HepG2 (cell line): ENCODE results near the gene CDC34. TPM values are rescaled to one million over a fixed set of nuclear protein-coding genes. Genes with fewer than 3 reads are reported as not detected.

Source experiments
- AKAP8 ChIP-seq: sonication (generic); formaldehyde crosslinking; IDR thresholded peaks from 2 replicates; pipeline ENCODE4 v1.5.1; 2020; ENCODE audit warnings: mild to moderate bottlenecking, missing genetic modification reagents
- HDAC1 ChIP-seq: sonication (generic); formaldehyde crosslinking; IDR thresholded peaks from 2 replicates; pipeline ENCODE4 v1.5.1; 2020; ENCODE audit warnings: mild to moderate bottlenecking, missing genetic modification reagents
- HDAC6 ChIP-seq: fragments of 200-600 bp; sonication (generic); IDR thresholded peaks from 2 replicates; pipeline ENCODE4 v1.7.0; 2017; ENCODE audit warnings: mild to moderate bottlenecking, antibody characterized with exemption, low read length, low read depth
- NFYB ChIP-seq: sonication (generic); formaldehyde crosslinking; IDR thresholded peaks from 2 replicates; pipeline ENCODE4 v1.4.0; 2020; ENCODE audit warnings: missing genetic modification reagents
- ONECUT2 ChIP-seq: sonication (generic); formaldehyde crosslinking; IDR thresholded peaks from 2 replicates; pipeline ENCODE4 v1.4.0; 2020; ENCODE audit warnings: missing genetic modification reagents
- RAD51 ChIP-seq: fragments of 450-650 bp; IDR thresholded peaks from 2 replicates; pipeline ENCODE4 v1.6.1; 2016; ENCODE audit warnings: borderline replicate concordance
- RFX5 ChIP-seq: IDR thresholded peaks from 2 replicates; pipeline ENCODE4 v1.6.1; 2011; ENCODE audit warnings: low read depth, low read length, improper control_type of control experiment
- TCF12 ChIP-seq, 2 experiments: fragments of 450-650 bp in 1 of 2; sonication (generic) in 1 of 2; formaldehyde crosslinking in 1 of 2; IDR thresholded peaks; 2 replicates each; pipeline versions ENCODE4 v1.6.1 to v1.8.0; 2017 to 2022; ENCODE audit warnings: antibody characterized with exemption in 1 of 2, mild to moderate bottlenecking in 1 of 2, missing genetic modification reagents in 1 of 2, moderate library complexity in 1 of 2
- YEATS2 ChIP-seq: sonication (generic); formaldehyde crosslinking; IDR thresholded peaks from 2 replicates; pipeline ENCODE4 v1.4.0; 2020; ENCODE audit warnings: missing genetic modification reagents, borderline replicate concordance
- ZBTB21 ChIP-seq: sonication (generic); formaldehyde crosslinking; IDR thresholded peaks from 2 replicates; pipeline ENCODE4 v1.4.0; 2020; ENCODE audit warnings: missing genetic modification reagents
- ZMYM4 ChIP-seq: sonication (generic); formaldehyde crosslinking; IDR thresholded peaks from 2 replicates; pipeline ENCODE4 v1.8.1; 2023; ENCODE audit warnings: mild to moderate bottlenecking, missing genetic modification reagents
- ZNF10 ChIP-seq: sonication (generic); formaldehyde crosslinking; IDR thresholded peaks from 2 replicates; pipeline ENCODE4 v1.4.0; 2020; ENCODE audit warnings: mild to moderate bottlenecking, low read depth, missing genetic modification reagents, borderline replicate concordance
- ZNF224 ChIP-seq: sonication (generic); formaldehyde crosslinking; IDR thresholded peaks from 2 replicates; pipeline ENCODE4 v1.5.0; 2020; ENCODE audit warnings: mild to moderate bottlenecking, missing genetic modification reagents
- ZNF614 ChIP-seq: IDR thresholded peaks from 2 replicates; pipeline ENCODE4 v1.6.1; 2018; ENCODE audit warnings: missing biosample characterization, missing genetic modification reagents, inconsistent platforms, borderline replicate concordance
- polyA plus RNA-seq, 8 experiments: library from polyadenylated mRNA; depleted of rRNA in 3 of 8; stranded (reverse) in 7 of 8; unstranded in 1 of 8; fragments of >200 nt; fragmentation: Illumina TruSeq in 4 of 8; extraction: Trizol in 4 of 8; gene quantifications; 2 replicates each; pipeline versions ENCODE4 v1.2.1 to v1.2.3, GENCODE V29; 2011 to 2016; ENCODE audit warnings: low read depth in 4 of 8, missing spikeins in 1 of 8, mixed read lengths in 1 of 8; ENCODE audit not compliant: insufficient read depth in 1 of 8
- total RNA-seq, 5 experiments: library from RNA; depleted of rRNA; stranded (reverse); fragments of >200 nt; fragmentation: Illumina TruSeq; extraction: Trizol; gene quantifications; 2 replicates each; pipeline ENCODE4 v1.2.3, GENCODE V29; 2016; ENCODE audit warnings: low read depth in 1 of 5
- TF ChIP-seq, protein P1 (sequence below): sonication (generic); formaldehyde crosslinking; conservative IDR thresholded peaks from 2 replicates; pipeline ENCODE4 v1.8.0; 2022; ENCODE audit warnings: missing genetic modification reagents
- TF ChIP-seq, protein P2 (sequence below): sonication (generic); formaldehyde crosslinking; IDR thresholded peaks from 2 replicates; pipeline ENCODE4 v1.8.1; 2023; ENCODE audit warnings: missing genetic modification reagents, inconsistent platforms, borderline replicate concordance
- TF ChIP-seq, protein P3 (sequence below): sonication (generic); formaldehyde crosslinking; IDR thresholded peaks from 2 replicates; pipeline ENCODE4 v1.4.0; 2020; ENCODE audit warnings: missing genetic modification reagents, borderline replicate concordance
- TF ChIP-seq, protein P4 (sequence below): sonication (generic); formaldehyde crosslinking; IDR thresholded peaks from 2 replicates; pipeline ENCODE4 v1.4.0; 2020; ENCODE audit warnings: mild to moderate bottlenecking, missing genetic modification reagents
- TF ChIP-seq, protein P5 (sequence below): sonication (generic); formaldehyde crosslinking; IDR thresholded peaks from 2 replicates; pipeline ENCODE4 v1.4.0; 2020; ENCODE audit warnings: mild to moderate bottlenecking, missing genetic modification reagents
- TF ChIP-seq, protein P6 (sequence below): sonication (generic); formaldehyde crosslinking; IDR thresholded peaks from 2 replicates; pipeline ENCODE4 v1.4.0; 2020; ENCODE audit warnings: mild to moderate bottlenecking, missing genetic modification reagents, borderline replicate concordance

The CDC34 gene
- total and polyA plus RNA-seq, 2 of the 13 experiments (the other 11 are each of a cell fraction or from before 2014, with no cell fraction given), result 138 to 150 TPM

DNA sequence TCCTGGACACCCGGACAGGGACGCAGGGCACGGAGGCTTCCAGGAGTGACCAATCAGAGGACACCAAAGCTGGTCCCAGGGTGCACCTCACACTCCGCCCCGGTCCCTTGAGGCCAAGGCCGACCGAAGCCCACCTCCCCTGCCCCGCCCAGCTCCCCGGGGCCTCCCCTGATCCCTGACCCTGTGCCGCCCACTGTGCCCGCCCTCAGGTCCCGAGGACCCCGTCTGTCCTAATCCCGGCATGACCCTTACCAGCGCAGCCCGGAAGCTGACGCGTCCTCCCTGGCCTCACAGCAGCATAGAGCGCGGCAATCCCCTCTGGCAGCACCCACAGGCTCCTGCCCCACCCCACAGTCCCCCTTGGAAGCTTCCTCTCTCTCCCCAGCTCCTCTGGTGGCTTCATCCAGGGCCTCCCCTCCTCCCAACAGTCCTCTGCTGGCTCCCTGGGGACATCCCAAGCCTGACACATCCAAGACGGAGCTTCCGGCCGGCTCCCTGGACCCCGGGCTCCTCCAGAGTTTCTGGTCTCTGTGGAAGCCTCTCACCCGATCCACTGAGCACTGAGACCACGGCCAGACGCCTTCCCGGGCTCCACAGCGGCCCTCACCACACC is 7.4 kb upstream of the CDC34 start (continued):
- TF ChIP-seq, protein P1, sequence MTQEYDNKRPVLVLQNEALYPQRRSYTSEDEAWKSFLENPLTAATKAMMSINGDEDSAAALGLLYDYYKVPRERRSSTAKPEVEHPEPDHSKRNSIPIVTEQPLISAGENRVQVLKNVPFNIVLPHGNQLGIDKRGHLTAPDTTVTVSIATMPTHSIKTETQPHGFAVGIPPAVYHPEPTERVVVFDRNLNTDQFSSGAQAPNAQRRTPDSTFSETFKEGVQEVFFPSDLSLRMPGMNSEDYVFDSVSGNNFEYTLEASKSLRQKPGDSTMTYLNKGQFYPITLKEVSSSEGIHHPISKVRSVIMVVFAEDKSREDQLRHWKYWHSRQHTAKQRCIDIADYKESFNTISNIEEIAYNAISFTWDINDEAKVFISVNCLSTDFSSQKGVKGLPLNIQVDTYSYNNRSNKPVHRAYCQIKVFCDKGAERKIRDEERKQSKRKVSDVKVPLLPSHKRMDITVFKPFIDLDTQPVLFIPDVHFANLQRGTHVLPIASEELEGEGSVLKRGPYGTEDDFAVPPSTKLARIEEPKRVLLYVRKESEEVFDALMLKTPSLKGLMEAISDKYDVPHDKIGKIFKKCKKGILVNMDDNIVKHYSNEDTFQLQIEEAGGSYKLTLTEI, result no peak
- TF ChIP-seq, protein P2, sequence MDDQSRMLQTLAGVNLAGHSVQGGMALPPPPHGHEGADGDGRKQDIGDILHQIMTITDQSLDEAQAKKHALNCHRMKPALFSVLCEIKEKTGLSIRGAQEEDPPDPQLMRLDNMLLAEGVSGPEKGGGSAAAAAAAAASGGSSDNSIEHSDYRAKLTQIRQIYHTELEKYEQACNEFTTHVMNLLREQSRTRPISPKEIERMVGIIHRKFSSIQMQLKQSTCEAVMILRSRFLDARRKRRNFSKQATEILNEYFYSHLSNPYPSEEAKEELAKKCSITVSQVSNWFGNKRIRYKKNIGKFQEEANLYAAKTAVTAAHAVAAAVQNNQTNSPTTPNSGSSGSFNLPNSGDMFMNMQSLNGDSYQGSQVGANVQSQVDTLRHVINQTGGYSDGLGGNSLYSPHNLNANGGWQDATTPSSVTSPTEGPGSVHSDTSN, result no peak
- TF ChIP-seq, protein P3, sequence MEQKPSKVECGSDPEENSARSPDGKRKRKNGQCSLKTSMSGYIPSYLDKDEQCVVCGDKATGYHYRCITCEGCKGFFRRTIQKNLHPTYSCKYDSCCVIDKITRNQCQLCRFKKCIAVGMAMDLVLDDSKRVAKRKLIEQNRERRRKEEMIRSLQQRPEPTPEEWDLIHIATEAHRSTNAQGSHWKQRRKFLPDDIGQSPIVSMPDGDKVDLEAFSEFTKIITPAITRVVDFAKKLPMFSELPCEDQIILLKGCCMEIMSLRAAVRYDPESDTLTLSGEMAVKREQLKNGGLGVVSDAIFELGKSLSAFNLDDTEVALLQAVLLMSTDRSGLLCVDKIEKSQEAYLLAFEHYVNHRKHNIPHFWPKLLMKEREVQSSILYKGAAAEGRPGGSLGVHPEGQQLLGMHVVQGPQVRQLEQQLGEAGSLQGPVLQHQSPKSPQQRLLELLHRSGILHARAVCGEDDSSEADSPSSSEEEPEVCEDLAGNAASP, result peak; percentile 99
- TF ChIP-seq ZNF224 (no peak), AKAP8 (CRISPR knock-in tag) (peak; percentile 94), YEATS2 (CRISPR knock-in tag) (no peak), RAD51 (no peak), ZMYM4 (peak; percentile 81; the same call in 1 of the 2 replicates), TCF12 (IDR thresholded peaks at IDR 0.05) (no peak), TCF12 (CRISPR knock-in tag; IDR thresholded peaks at IDR 0.05) (peak; percentile 90), RFX5 (no peak), ONECUT2 (CRISPR knock-in tag) (no peak), ZBTB21 (CRISPR knock-in tag) (no peak), HDAC6 (no peak), ZNF10 (no peak), HDAC1 (CRISPR knock-in tag) (peak; percentile 89), NFYB (peak; percentile 47), ZNF614 (no peak)
- TF ChIP-seq, protein P4, sequence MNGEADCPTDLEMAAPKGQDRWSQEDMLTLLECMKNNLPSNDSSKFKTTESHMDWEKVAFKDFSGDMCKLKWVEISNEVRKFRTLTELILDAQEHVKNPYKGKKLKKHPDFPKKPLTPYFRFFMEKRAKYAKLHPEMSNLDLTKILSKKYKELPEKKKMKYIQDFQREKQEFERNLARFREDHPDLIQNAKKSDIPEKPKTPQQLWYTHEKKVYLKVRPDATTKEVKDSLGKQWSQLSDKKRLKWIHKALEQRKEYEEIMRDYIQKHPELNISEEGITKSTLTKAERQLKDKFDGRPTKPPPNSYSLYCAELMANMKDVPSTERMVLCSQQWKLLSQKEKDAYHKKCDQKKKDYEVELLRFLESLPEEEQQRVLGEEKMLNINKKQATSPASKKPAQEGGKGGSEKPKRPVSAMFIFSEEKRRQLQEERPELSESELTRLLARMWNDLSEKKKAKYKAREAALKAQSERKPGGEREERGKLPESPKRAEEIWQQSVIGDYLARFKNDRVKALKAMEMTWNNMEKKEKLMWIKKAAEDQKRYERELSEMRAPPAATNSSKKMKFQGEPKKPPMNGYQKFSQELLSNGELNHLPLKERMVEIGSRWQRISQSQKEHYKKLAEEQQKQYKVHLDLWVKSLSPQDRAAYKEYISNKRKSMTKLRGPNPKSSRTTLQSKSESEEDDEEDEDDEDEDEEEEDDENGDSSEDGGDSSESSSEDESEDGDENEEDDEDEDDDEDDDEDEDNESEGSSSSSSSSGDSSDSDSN (CRISPR knock-in tag), result peak; percentile 73; the same call in 1 of the 2 replicates
- TF ChIP-seq, protein P5, sequence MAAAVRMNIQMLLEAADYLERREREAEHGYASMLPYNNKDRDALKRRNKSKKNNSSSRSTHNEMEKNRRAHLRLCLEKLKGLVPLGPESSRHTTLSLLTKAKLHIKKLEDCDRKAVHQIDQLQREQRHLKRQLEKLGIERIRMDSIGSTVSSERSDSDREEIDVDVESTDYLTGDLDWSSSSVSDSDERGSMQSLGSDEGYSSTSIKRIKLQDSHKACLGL (CRISPR knock-in tag), result peak; percentile 57; the same call in 1 of the 2 replicates
- TF ChIP-seq, protein P6, sequence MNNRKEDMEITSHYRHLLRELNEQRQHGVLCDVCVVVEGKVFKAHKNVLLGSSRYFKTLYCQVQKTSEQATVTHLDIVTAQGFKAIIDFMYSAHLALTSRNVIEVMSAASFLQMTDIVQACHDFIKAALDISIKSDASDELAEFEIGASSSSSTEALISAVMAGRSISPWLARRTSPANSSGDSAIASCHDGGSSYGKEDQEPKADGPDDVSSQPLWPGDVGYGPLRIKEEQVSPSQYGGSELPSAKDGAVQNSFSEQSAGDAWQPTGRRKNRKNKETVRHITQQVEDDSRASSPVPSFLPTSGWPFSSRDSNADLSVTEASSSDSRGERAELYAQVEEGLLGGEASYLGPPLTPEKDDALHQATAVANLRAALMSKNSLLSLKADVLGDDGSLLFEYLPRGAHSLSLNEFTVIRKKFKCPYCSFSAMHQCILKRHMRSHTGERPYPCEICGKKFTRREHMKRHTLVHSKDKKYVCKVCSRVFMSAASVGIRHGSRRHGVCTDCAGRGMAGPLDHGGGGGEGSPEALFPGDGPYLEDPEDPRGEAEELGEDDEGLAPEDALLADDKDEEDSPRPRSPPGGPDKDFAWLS, result no peak
